Measurements from ENCODE around the gene SAP30BP.

SAP30BP gene

GRCh38 chr17:75751676-75752404, 84.7 kb downstream of the SAP30BP start:
- no peak for TF ChIP-seq CTCF (IDR thresholded peaks at IDR 0.05)

GRCh38 chr17:75752405-75752709, 85.2 kb downstream of the SAP30BP start:
- no peak for TF ChIP-seq CTCF (IDR thresholded peaks at IDR 0.05)

GRCh38 chr17:75752802-75753513, 85.8 kb downstream of the SAP30BP start:
- no peak; the same call in 1 of the 2 replicates for TF ChIP-seq CTCF (IDR thresholded peaks at IDR 0.05)

GRCh38 chr17:75753514-75754377, 86.6 kb downstream of the SAP30BP start:
- no peak for TF ChIP-seq CTCF (IDR thresholded peaks at IDR 0.05)

- TF ChIP-seq CTCF (IDR thresholded peaks at IDR 0.05), result no peak
Measured at GRCh38 chr17:75754378-75755204, 87.5 kb downstream of the SAP30BP start.

GRCh38 chr17:75755205-75755901, 88.2 kb downstream of the SAP30BP start:
- no peak for TF ChIP-seq CTCF (IDR thresholded peaks at IDR 0.05)
